ENCODE results near the gene DECR2. TPM values are rescaled to one million over a fixed set of nuclear protein-coding genes. Genes with fewer than 3 reads are reported as not detected.

The DECR2 gene
- total and polyA plus RNA-seq, 3 experiments from 2014 or later, result 3.9 to 7.9 (median 6.8) TPM

DNA sequence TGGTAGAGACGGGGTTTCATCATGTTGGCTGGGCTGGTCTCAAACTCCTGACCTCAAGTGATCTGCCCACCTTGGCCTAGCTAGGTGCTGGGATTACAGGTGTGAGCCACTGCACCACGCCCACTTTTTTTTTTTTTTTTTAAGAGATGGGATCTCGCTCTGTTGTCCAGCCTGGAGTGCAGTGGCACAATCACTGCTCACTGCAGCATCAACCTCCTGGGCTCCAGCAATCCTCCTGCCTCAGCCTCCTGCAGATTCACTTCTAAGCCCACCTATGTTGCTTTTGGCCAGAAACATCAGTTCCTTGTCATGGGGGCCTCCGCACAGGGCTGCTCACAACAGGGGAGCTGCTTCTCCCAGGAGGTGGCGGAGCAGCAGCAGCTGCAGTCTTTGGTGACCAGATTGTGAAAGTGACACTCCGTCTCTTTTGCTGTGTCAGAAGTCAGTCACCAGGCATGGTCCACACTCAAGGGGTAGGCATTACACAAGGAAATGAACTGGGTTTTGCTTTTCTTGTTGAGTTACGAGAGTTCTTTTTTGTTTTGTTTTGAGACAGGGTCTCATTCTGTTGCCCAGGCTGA lies 9.1 kb upstream of the DECR2 start:
- CTCF ChIA-PET, result interaction anchor here (0.8 to 2.1 kb wide), 7 partner anchors 8 to 36 kb away, joined by 3 to 11 read pairs (median 4); partner anchors contain the start of genes DECR2 and RAB11FIP3
- Histone ChIP-seq H3K4me1 (ENCODE audit: insufficient read depth, low read length) (peaks cover 12% of the 10 kb centered on the region), H3K36me3 (ENCODE audit: insufficient read depth, low read length) (no peaks in the 10 kb centered on the region), H3K27ac (ENCODE audit: low read depth, low read length) (no peak overlapping the region), H3K4me3 (ENCODE audit: low read length) (no peak overlapping the region), H3K27me3 (ENCODE audit: insufficient read depth, low read length, poor library complexity, severe bottlenecking) (no peaks in the 10 kb centered on the region), H3K9me3 (ENCODE audit: low read length) (no peaks in the 10 kb centered on the region)
- H3K27me3 Mint-ChIP-seq, result peaks cover 3 to 8% of the 10 kb centered on the region in 2 donors
- peaks cover 0 to 3% (median 0%) of the 10 kb centered on the region in 3 donors for H3K36me3 Mint-ChIP-seq
- H3K4me3 Mint-ChIP-seq, result peak overlapping the region in 5 of 7 donors; percentile 25 to 68 (median 46)
- DNase-seq, result peak in 1 of 5 donors; percentile 32
- H3K4me1 Mint-ChIP-seq, result peaks cover 22 to 27% (median 22%) of the 10 kb centered on the region in 3 donors
- POLR2A ChIA-PET, result no interaction called here
- peaks cover 0 to 8% (median 6%) of the 10 kb centered on the region in 5 donors for H3K9me3 Mint-ChIP-seq
- peak overlapping the region in 7 of 8 donors; percentile 9 to 94 (median 85) for H3K27ac Mint-ChIP-seq

DNA sequence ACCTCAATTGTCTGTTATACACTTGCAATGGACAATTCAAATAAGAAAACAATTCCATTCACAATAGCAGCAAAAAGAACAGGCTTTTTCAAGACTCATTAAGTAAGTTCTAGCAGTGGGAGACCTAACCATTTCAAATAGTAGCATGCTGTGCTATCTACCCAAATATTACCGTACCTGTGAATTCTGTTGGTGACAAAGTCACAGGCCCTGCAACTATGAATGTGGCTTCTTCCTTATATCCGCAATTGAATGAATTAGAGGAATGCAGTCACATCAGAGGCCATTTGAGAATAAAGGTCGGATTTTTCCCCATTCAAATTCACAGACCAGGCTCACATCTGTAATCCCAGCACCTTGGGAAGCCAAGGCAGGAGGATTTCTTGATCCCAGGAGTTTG lies 5.5 kb upstream of the DECR2 start:
- peaks cover 27 to 45% (median 30%) of the 10 kb centered on the region in 3 donors for H3K4me1 Mint-ChIP-seq
- POLR2A ChIA-PET, result no interaction called here
- CTCF ChIA-PET, result no interaction called here
- H3K27me3 ChIP-seq (ENCODE audit: insufficient read depth, low read length, poor library complexity, severe bottlenecking), result no peaks in the 10 kb centered on the region
- H3K36me3 Mint-ChIP-seq, result peaks cover 0 to 2% (median 0%) of the 10 kb centered on the region in 3 donors
- H3K27ac ChIP-seq (ENCODE audit: low read depth, low read length), result peak overlapping the region; percentile 70
- H3K36me3 ChIP-seq (ENCODE audit: insufficient read depth, low read length), result no peaks in the 10 kb centered on the region
- H3K27me3 Mint-ChIP-seq, result peaks cover 3 to 8% of the 10 kb centered on the region in 2 donors
- H3K4me3 ChIP-seq (ENCODE audit: low read length), result peak overlapping the region; percentile 39
- no peak for DNase-seq
- H3K27ac Mint-ChIP-seq, result peak overlapping the region in 6 of 8 donors; percentile 21 to 97 (median 85)
- peaks cover 21% of the 10 kb centered on the region for H3K4me1 ChIP-seq (ENCODE audit: insufficient read depth, low read length)
- H3K9me3 ChIP-seq (ENCODE audit: low read length), result no peaks in the 10 kb centered on the region
- H3K9me3 Mint-ChIP-seq, result peaks cover 0 to 6% (median 5%) of the 10 kb centered on the region in 5 donors
- peak overlapping the region; percentile 85 to 95 (median 88) for H3K4me3 Mint-ChIP-seq

DNA sequence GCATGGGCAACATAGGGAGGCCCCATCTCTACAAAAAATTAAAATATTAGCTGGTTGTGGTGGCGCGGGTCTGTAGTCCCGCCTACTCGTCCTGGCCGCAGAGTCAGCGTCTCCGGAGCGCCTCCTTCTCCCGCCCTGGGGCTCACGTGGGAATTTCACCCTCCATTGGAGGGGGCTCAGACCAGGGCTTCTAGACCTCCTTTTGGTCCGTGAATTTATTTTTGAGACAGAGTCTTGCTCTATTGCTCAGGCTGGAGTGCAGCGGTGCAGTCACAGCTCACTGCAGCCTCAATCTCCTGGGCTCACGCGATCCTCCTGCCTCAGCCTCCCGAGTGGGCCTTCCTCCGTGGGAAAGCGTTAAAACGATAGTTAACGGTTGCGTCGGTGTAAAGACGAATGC lies 5.1 kb upstream of the DECR2 start:
- Histone ChIP-seq H3K9me3 (ENCODE audit: low read length) (no peaks in the 10 kb centered on the region), H3K27me3 (ENCODE audit: insufficient read depth, low read length, poor library complexity, severe bottlenecking) (no peaks in the 10 kb centered on the region), H3K4me1 (ENCODE audit: insufficient read depth, low read length) (peaks cover 20% of the 10 kb centered on the region), H3K36me3 (ENCODE audit: insufficient read depth, low read length) (no peaks in the 10 kb centered on the region), H3K27ac (ENCODE audit: low read depth, low read length) (peak overlapping the region; percentile 70), H3K4me3 (ENCODE audit: low read length) (peak overlapping the region; percentile 39)
- Mint-ChIP-seq H3K27ac (peak overlapping the region; percentile 70 to 97 (median 88)), H3K4me1 (peaks cover 27 to 45% (median 29%) of the 10 kb centered on the region in 3 donors), H3K36me3 (peaks cover 0 to 2% (median 0%) of the 10 kb centered on the region in 3 donors), H3K4me3 (peak overlapping the region; percentile 85 to 95 (median 88)), H3K9me3 (peaks cover 0 to 6% (median 5%) of the 10 kb centered on the region in 5 donors), H3K27me3 (peaks cover 3 to 8% of the 10 kb centered on the region in 2 donors)
- DNase-seq, result no peak
- CTCF ChIA-PET, result no interaction called here
- POLR2A ChIA-PET, result no interaction called here

DNA sequence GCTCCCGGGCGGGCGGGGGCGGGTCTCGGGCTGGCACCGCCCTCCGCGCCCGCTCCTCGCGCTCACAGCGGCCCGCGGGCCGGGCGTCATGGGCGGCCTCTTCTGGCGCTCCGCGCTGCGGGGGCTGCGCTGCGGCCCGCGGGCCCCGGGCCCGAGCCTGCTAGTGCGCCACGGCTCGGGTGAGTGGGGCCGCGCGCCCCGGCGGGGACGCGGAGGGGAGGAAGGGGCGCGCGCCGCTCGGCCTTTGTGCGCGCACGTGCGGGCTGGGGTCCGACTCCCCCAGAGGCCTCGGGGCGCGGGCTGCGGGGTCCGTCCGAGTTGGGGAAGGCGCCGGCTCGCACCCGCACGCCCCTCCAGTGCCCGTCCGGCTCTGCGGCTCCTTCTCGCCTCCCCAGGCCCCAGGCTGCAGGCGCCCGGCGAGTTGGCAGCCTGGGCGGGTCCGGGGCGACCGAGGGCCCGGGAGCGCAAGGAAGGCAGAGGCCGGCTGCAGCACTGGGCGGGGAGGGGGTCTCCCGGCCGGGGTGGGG lies 4.5 kb upstream of the DECR2 start, which contains the start of gene NME4:
Gene NME4, plus strand, starts transcription at position 65 of the 527 bp plus-strand sequence. Its CDS starts 24 bp downstream, at position 89.
- ChIA-PET POLR2A (interaction anchor here (1.2 kb wide), 1 partner anchor 15 kb away, joined by 4 read pairs; no protein-coding TSS in a partner anchor), CTCF (no interaction called here)
- no peaks in the 10 kb centered on the region for H3K36me3 ChIP-seq (ENCODE audit: insufficient read depth, low read length)
- no peaks in the 10 kb centered on the region for H3K27me3 ChIP-seq (ENCODE audit: insufficient read depth, low read length, poor library complexity, severe bottlenecking)
- peaks cover 22 to 39% (median 23%) of the 10 kb centered on the region in 3 donors for H3K4me1 Mint-ChIP-seq
- peak within 1 kb of the TSS; percentile 85 to 95 (median 88) for H3K4me3 Mint-ChIP-seq
- H3K36me3 Mint-ChIP-seq, result peaks cover 0 to 2% (median 0%) of the 10 kb centered on the region in 3 donors
- peak in 1 of 5 donors; percentile 32 for DNase-seq
- H3K27me3 Mint-ChIP-seq, result peaks cover 3 to 6% of the 10 kb centered on the region in 2 donors
- H3K4me1 ChIP-seq (ENCODE audit: insufficient read depth, low read length), result peaks cover 19% of the 10 kb centered on the region
- H3K4me3 ChIP-seq (ENCODE audit: low read length), result peak within 1 kb of the TSS; percentile 39
- peak within 1 kb of the TSS; percentile 70 to 97 (median 88) for H3K27ac Mint-ChIP-seq
- H3K9me3 Mint-ChIP-seq, result peaks cover 0 to under 1% (median 0%) of the 10 kb centered on the region in 5 donors
- H3K27ac ChIP-seq (ENCODE audit: low read depth, low read length), result peak within 1 kb of the TSS; percentile 70
- H3K9me3 ChIP-seq (ENCODE audit: low read length), result no peaks in the 10 kb centered on the region

DNA sequence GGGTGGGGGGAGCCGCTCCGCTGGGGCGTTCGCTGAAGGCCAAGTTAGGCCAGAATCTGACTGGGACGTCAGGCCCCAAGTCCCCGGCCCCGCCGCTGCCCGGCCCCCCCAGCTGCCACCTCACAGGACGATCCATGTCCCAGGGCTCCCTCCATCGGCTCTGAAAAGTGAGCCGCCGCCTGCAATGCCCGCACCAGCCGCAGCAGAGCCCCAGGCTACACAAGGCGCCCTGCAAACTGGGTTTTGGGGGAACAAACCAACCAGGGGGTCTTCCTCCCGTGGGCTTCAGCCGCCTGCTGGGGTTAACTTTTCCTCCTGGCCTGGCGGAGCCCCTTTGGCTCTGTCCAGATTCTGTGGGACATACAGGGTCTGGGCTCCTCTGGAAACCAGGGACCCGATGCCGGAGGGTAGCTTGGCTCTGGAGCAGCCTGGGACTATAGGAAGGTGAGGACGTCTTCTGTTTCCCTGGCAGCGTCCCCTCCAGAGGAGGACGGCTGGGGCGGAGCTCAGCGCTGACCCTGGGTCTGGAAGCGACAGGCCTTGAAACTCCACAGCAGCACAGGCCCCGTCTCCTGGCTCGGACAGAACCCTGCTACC lies 3.9 kb upstream of the DECR2 start:
- Mint-ChIP-seq H3K36me3 (peaks cover 0 to 2% (median 0%) of the 10 kb centered on the region in 3 donors), H3K27me3 (peaks cover 3 to 6% of the 10 kb centered on the region in 2 donors), H3K4me1 (peaks cover 17 to 32% (median 18%) of the 10 kb centered on the region in 3 donors), H3K27ac (peak overlapping the region in 4 of 8 donors; percentile 63 to 90 (median 80)), H3K9me3 (no peaks in the 10 kb centered on the region), H3K4me3 (peak overlapping the region; percentile 36 to 87 (median 75))
- CTCF ChIA-PET, result no interaction called here
- peak in 2 of 5 donors; percentile 29 to 60 for DNase-seq
- no peaks in the 10 kb centered on the region for H3K36me3 ChIP-seq (ENCODE audit: insufficient read depth, low read length)
- H3K9me3 ChIP-seq (ENCODE audit: low read length), result no peaks in the 10 kb centered on the region
- POLR2A ChIA-PET, result interaction anchor here (1.2 kb wide), 1 partner anchor 15 kb away, joined by 4 read pairs; no protein-coding TSS in a partner anchor
- H3K4me1 ChIP-seq (ENCODE audit: insufficient read depth, low read length), result peaks cover 21% of the 10 kb centered on the region
- no peak overlapping the region for H3K4me3 ChIP-seq (ENCODE audit: low read length)
- peak overlapping the region; percentile 64 for H3K27ac ChIP-seq (ENCODE audit: low read depth, low read length)
- H3K27me3 ChIP-seq (ENCODE audit: insufficient read depth, low read length, poor library complexity, severe bottlenecking), result no peaks in the 10 kb centered on the region

DNA sequence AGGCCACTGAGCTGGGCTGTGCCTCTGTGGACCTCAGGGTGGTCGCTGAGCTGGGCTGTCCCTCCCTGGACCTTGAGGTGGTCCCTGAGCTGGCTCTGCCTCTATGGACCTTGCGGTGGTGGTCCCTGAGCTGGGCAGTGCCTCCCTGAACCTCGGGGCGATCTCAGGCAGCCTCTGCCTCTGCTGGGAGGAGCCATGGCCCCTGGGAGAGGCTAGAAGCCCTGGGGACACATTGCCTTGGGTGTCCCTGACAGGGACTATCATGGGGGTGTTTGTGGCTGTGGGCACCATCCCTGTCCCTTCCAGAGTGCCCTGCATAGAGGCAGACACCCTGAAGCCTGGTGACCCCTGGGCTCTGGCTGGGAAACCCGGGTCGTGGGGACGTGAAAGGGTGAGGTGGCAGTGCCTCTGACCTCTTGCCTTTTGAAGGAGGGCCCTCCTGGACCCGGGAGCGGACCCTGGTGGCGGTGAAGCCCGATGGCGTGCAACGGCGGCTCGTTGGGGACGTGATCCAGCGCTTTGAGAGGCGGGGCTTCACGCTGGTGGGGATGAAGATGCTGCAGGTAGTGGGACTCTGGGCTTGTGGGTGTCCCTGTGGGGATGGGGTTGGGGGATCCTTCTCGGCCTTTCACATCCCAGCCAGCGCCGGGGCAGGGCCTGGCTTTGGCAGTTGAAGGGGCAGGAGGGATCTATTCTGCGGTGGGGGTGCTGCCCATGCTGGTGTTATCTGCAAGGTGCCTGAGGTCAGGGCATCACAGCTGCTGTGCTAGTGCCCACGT lies 2.9 kb upstream of the DECR2 start:
- Mint-ChIP-seq H3K4me3 (peak overlapping the region; percentile 59 to 89 (median 79)), H3K27me3 (peaks cover 3 to 6% of the 10 kb centered on the region in 2 donors), H3K36me3 (peaks cover 0 to 2% (median 0%) of the 10 kb centered on the region in 3 donors), H3K27ac (peak overlapping the region in 5 of 8 donors; percentile 63 to 90 (median 88)), H3K9me3 (no peaks in the 10 kb centered on the region), H3K4me1 (peaks cover 16 to 32% (median 18%) of the 10 kb centered on the region in 3 donors)
- H3K4me1 ChIP-seq (ENCODE audit: insufficient read depth, low read length), result peaks cover 21% of the 10 kb centered on the region
- H3K27me3 ChIP-seq (ENCODE audit: insufficient read depth, low read length, poor library complexity, severe bottlenecking), result no peaks in the 10 kb centered on the region
- no peak overlapping the region for H3K4me3 ChIP-seq (ENCODE audit: low read length)
- ChIA-PET CTCF (interaction anchor here (0.7 kb wide), 1 partner anchor 281 kb away, joined by 3 read pairs; no protein-coding TSS in a partner anchor), POLR2A (interaction anchor here (1.2 kb wide), 1 partner anchor 16 kb away, joined by 4 read pairs; no protein-coding TSS in a partner anchor)
- peak overlapping the region; percentile 64 for H3K27ac ChIP-seq (ENCODE audit: low read depth, low read length)
- no peaks in the 10 kb centered on the region for H3K9me3 ChIP-seq (ENCODE audit: low read length)
- no peak for DNase-seq
- H3K36me3 ChIP-seq (ENCODE audit: insufficient read depth, low read length), result no peaks in the 10 kb centered on the region

DNA sequence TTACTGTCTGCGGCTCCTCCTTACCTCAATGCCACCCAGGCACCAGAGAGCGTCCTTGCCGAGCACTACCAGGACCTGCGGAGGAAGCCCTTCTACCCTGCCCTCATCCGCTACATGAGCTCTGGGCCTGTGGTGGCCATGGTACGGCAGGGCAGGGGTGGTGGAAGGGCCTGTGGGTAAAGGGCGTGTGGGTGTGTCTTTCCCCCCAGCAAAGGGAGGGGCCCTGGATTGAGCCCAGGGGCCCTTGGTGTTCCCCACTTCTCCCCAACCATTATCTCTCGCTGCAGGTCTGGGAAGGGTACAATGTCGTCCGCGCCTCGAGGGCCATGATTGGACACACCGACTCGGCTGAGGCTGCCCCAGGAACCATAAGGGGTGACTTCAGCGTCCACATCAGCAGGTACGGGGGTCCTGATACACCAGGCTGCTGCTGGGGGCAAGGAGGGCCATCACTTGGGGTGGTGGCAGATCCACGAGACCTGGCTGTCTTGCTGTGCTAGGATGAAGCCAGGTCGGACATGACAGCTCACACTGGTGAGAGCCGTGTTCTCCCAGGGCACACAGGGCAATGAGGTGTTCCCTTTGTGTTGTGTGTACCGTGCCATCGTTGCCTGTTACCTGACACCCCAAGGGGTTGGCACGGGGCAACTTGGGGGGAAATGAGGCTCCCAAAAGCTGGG lies 2.2 kb upstream of the DECR2 start:
- Mint-ChIP-seq H3K9me3 (no peaks in the 10 kb centered on the region), H3K36me3 (peaks cover 0 to 2% (median 0%) of the 10 kb centered on the region in 3 donors), H3K27me3 (peaks cover 3 to 6% of the 10 kb centered on the region in 2 donors), H3K4me1 (peaks cover 16 to 32% (median 18%) of the 10 kb centered on the region in 3 donors), H3K4me3 (peak overlapping the region; percentile 14 to 89 (median 82)), H3K27ac (peak overlapping the region in 4 of 8 donors; percentile 6 to 88 (median 74))
- H3K4me1 ChIP-seq (ENCODE audit: insufficient read depth, low read length), result peaks cover 21% of the 10 kb centered on the region
- DNase-seq, result no peak
- CTCF ChIA-PET, result no interaction called here
- no peaks in the 10 kb centered on the region for H3K9me3 ChIP-seq (ENCODE audit: low read length)
- H3K4me3 ChIP-seq (ENCODE audit: low read length), result no peak overlapping the region
- peak overlapping the region; percentile 75 for H3K27ac ChIP-seq (ENCODE audit: low read depth, low read length)
- POLR2A ChIA-PET, result no interaction called here
- no peaks in the 10 kb centered on the region for H3K36me3 ChIP-seq (ENCODE audit: insufficient read depth, low read length)
- H3K27me3 ChIP-seq (ENCODE audit: insufficient read depth, low read length, poor library complexity, severe bottlenecking), result no peaks in the 10 kb centered on the region

All from CD8-positive, alpha-beta memory T cell (primary cell).